Right lung (tissue), 5 donors: ENCODE results near the gene SLC15A4. TPM values are rescaled to one million over a fixed set of nuclear protein-coding genes. Genes with fewer than 3 reads are reported as not detected.
"Not testable (repeated sequence)": the region's sequence is repeated elsewhere in the genome, so short reads cannot be mapped to it uniquely, and the experiment has no call there.

Experiments
- DNase-seq, 2 donors: peaks; one replicate each; pipeline ENCODE4 v3.0.0-alpha.2; 2013
- polyA plus RNA-seq, 5 donors: library from polyadenylated mRNA; unstranded; fragments of 120-200 nt; gene quantifications; one replicate each; pipeline versions ENCODE4 v1.2.1 to v1.2.3, GENCODE V29; 2013; ENCODE audit warnings: inconsistent platforms in 1 of 5, low replicate concordance in 1 of 5; ENCODE audit not compliant: insufficient read length in 5 of 5, insufficient read depth in 1 of 5

SLC15A4 gene
- polyA plus RNA-seq, 5 donors, result 26.4 to 32.6 (median 29.7) TPM

GRCh38 chr12:128815779-128816642 lies 7.7 kb downstream of the SLC15A4 start:
- no peak for DNase-seq

- DNase-seq, result no peak
Measured at GRCh38 chr12:128814411-128815261, 9.1 kb downstream of the SLC15A4 start.

- no peak for DNase-seq
Measured at GRCh38 chr12:128813883-128814282, 9.9 kb downstream of the SLC15A4 start.

GRCh38 chr12:128813392-128813791 lies 10.4 kb downstream of the SLC15A4 start:
- no peak for DNase-seq

- no peak for DNase-seq
Measured at GRCh38 chr12:128811806-128812205, 12.0 kb downstream of the SLC15A4 start.

GRCh38 chr12:128810182-128811127 lies 13.3 kb downstream of the SLC15A4 start:
- DNase-seq, result no peak

GRCh38 chr12:128808651-128809050 lies 15.1 kb downstream of the SLC15A4 start:
- no peak for DNase-seq

- no peak for DNase-seq
Measured at GRCh38 chr12:128807161-128807724, 16.5 kb downstream of the SLC15A4 start.

- DNase-seq, result no peak
Measured at GRCh38 chr12:128806573-128806972, 17.2 kb downstream of the SLC15A4 start.

- not testable (repeated sequence) for DNase-seq
Measured at GRCh38 chr12:128805406-128805805, 18.4 kb downstream of the SLC15A4 start.

GRCh38 chr12:128804762-128805161 lies 19.0 kb downstream of the SLC15A4 start:
- no peak for DNase-seq

GRCh38 chr12:128803788-128804187 lies 20.0 kb downstream of the SLC15A4 start:
- DNase-seq, result no peak

GRCh38 chr12:128802756-128803155 lies 21.0 kb downstream of the SLC15A4 start:
- DNase-seq, result no peak

- DNase-seq, result no peak
Measured at GRCh38 chr12:128801879-128802391, 21.8 kb downstream of the SLC15A4 start.

- DNase-seq, result no peak
Measured at GRCh38 chr12:128800606-128801005, 23.2 kb downstream of the SLC15A4 start.

- no peak for DNase-seq
Measured at GRCh38 chr12:128798571-128799341, 25.0 kb downstream of the SLC15A4 start.

- DNase-seq, result no peak
Measured at GRCh38 chr12:128797119-128798118, 26.3 kb downstream of the SLC15A4 start.

GRCh38 chr12:128796439-128797118 lies 27.2 kb downstream of the SLC15A4 start:
- DNase-seq, result no peak
